GM18873 (cell line): Measurements from ENCODE around the gene ZNF319.

Experiments
- ATAC-seq: cut with Tn5 transposase; IDR thresholded peaks from one replicate; pipeline ENCODE4 v1.9.1; 2021; ENCODE audit warnings: mild to moderate bottlenecking, moderate library complexity, moderate number of reproducible peaks; ENCODE audit not compliant: unreplicated experiment, low FRiP score

Gene ZNF319

GRCh38 chr16:58037365-58038057 lies 37.0 kb upstream of the ZNF319 start:
- no peak for ATAC-seq

DNA sequence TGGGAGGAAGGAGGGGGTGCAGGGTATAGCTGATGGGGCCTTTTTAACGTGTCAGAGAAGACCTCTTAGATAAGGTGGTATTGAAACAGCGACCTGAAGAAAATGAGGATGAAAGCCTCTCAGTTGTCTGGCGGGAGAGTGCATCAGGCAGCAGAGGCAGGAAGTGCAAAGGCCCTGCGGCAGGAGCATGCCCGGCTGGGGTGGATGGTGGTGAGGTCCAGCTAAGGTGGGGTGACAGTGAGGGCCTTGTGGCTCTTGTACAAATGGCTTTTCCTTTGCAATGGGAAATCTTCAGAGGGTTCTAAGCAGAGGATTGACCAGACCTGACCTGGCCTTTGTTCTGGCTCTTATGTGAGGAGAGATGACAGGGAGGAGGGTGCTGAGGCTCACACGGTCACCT lies 36.5 kb upstream of the ZNF319 start:
- no peak for ATAC-seq

- ATAC-seq, result no peak
Observed at GRCh38 chr16:58035356-58036170, 35.1 kb upstream of the ZNF319 start.

GRCh38 chr16:58034774-58035173 lies 34.3 kb upstream of the ZNF319 start:
- no peak for ATAC-seq

DNA sequence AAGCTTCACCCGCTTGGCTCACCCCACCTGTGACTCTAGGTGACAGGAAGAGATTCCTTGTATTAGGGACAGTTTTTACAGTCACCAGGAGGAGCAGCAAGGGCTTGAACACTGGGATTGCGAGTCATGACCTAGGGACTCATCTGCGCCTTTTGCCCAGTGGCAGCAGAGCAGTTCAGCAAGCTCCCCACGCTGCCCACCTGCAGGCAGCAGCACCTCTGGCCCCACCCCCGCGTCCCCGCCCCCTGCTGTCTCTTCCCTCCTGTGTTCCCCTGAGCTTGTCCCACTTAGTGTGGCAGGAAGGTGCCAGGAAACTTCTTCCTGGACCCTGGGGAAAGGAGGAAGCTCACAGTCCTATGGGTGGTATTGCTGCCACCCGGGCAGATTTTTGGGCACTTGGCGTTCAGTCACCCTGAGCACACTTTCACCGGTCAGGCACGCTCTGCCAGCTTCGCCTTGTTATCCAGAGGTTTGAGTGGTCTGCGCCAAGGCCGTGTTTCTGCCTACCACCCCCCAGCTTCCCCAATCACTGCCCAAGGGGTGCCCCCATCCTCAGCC lies 33.7 kb upstream of the ZNF319 start:
- ATAC-seq, result no peak

- ATAC-seq, result no peak
Observed at GRCh38 chr16:58032710-58033293, 32.3 kb upstream of the ZNF319 start.

GRCh38 chr16:58031016-58031800 lies 30.7 kb upstream of the ZNF319 start:
- ATAC-seq, result no peak

- no peak for ATAC-seq
Observed at GRCh38 chr16:58030136-58030840, 29.8 kb upstream of the ZNF319 start.

DNA sequence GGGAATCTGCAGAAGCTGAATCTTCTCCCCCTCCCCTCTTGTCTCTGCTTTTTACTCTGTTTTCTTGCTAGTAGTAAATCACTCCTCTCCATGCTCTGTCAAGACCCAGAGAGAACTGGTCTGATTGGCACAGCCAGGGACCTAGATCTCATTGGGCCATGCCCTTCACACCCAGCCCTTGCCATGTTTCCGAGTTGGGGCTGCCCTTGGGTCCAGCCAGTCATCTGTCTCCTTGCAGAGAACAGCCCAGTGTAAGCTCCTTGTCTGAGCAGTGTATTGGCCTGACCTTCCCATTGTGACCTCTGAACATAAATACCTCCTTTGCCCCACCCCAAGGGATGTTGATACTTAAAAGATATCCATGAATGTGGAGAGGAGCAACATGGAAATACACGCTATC lies 28.9 kb upstream of the ZNF319 start:
- no peak for ATAC-seq

DNA sequence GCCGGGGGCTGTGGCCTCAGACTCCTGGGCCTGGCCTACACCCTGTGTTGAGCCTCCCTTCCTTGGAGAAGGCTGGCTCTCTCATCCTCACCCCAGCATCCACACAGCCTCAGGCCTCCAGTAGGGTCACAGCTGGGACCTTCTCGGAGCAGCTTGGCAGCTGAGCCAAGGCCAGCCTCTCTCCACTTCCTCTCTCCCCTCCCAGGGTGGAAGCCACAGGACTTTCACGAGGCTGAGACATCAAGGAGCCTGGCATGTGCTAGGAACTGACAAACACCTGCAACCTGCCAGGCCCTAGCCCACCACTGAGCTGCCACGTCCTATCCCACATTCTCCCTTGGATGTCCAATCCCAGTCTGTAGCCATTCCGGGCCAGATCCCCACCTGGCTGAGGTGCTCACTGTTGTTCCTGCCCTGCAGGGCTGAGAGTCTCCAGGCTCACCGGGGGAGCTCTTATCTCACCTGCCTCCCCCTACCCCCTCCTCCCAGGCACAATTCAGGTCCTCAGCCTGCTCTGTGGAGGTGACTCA lies 28.1 kb upstream of the ZNF319 start:
- ATAC-seq, result no peak

DNA sequence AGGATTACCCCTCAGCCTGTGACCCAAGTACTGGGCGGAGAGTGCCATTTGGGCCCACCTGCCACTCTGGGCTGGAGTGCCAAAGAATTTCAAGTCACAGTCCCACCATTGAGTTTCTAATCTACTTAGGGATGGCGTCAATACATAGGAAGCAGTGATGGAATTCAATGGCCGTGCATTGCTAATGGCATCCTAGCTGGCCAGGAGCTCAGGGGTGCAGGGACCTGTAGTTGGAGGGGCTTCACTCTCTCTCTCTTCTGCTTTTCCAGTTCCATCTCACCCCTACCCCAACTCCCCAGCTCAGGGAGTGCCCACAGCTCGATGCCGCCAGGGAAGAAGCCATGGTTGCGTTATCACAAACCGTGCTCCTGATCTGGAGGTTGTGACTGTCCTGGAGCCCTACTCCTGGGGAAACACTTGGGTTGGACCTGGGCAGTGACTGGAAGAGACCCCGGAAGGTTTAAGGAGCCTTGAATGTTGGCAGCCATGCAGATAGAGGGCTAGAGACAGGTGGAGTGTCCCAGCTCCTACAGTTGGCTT lies 27.5 kb upstream of the ZNF319 start:
- no peak for ATAC-seq

DNA sequence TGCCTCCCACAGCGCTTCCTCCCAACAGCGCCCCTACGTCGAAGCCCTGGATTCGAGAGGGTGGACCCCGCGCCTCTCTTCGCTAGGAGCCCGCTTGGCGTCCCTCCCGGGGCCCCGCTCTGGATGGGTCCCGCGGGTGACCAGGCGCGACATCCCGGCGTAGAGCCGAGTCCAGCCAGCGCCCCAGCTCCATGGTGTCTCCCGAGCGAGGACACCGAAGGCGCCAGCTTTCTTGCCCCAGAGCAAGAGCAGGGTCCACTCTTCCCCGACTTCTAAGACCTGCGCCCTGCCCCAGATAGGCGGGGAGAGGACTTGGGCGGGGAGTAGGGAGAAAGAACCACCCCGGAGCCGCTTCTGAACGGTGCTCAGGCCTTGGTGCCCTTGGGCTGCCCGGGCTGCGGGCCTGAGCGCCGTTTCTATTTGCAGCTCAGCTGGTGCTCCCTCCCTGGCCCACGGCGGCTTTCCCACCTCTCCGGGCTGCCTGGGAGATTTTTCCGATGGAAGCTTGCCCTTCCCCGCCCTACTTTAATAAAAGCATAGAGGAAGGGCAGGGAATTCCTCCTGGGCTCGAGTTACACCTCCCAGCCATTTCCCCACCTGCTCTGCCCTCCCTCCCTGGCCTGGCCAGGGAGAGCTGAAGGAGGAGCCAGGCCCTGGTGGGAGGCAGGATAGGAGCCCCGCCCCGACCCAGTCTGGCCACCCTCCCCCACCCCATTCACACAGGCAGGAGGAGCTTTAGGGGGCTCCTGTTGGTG lies 26.9 kb upstream of the ZNF319 start:
- ATAC-seq, result no peak

DNA sequence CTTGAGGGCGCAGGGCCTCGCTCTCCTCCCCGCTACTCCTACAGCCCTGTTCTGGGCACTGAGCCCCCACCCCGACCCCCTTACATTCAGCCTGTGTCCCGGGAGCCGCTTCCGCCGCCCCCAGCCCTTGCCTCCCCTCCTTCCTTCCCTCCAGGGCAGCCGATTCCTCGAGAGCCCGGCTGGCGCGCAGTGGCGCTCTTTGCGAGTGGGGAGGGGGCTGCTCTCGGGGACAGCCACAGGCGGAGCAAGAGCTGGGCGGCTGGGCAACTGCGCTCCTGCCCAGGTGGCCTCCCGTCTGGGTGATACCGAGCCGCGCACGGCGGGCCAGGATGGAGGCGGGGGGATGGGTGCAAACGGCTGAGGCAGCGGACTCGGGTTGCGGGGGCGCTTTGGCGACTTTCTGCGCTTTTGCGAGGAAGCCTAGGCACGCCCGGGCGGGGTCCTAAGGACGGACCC lies 26.3 kb upstream of the ZNF319 start:
- ATAC-seq, result no peak

- ATAC-seq, result no peak
Observed at GRCh38 chr16:58026139-58026704, 25.8 kb upstream of the ZNF319 start.

GRCh38 chr16:58025351-58026138 lies 25.1 kb upstream of the ZNF319 start, which contains the start of gene MMP15:
TSS of gene MMP15 (plus strand) at chr16:58025754. CDS start at chr16:58026351, 597 bp downstream.
- no peak for ATAC-seq

DNA sequence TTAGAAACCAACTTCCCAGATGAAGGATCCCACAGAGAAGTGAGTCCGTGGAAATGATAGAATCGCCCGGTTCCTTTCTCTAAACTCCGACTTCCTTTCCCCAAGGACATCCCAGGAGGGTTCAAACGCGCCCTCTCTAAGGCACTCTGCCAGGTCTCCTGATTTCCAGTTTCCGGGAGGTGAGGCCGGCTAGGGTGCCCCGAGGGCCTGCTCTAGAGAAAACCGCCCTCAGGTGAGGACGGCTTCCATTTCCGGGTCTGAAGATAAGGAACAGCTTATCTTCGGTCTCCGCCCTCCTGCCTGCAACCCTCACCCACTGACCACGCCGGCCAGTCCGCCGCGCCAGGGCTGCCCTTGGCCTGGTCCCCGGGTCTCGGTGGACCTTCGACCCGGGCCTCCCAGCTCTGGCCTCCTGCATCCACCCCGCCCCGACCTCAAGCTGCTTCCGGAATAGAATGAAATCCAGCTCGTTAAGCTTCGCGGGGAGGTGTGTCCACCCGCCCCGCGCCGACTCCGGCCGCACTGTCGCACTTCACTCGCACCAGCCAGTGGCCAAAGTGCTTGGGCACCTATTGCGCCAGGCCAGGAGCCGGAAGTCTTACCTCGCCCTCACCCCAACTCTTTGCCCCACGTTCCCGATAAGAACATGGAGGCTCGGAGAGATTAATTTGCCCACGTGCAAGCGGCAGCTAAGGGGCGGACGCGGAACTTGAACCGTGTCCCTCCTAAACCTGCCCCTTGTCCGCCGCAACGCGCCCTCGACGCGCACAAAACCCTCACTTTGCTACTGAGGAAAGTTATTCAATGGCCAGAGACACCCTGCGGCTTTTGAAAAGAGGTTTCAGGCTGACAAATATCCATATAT lies 24.2 kb upstream of the ZNF319 start:
- ATAC-seq, result no peak
